ENCODE results near the gene MYLK. TPM values are rescaled to one million over a fixed set of nuclear protein-coding genes. Genes with fewer than 3 reads are reported as not detected.

The MYLK gene
- total RNA-seq, 1 experiment from 2014 or later: 23.0 TPM

GRCh38 chr3:123926396-123926795 lies 42.3 kb upstream of the MYLK start:
- peaks cover 29% of the 10 kb centered on the region for H3K36me3 Mint-ChIP-seq (ENCODE audit: insufficient read depth, unreplicated experiment)
- no peaks in the 10 kb centered on the region for H3K36me3 ChIP-seq (ENCODE audit: control insufficient read depth, insufficient read depth, low read length)
- CTCF ChIA-PET: no interaction called here

DNA sequence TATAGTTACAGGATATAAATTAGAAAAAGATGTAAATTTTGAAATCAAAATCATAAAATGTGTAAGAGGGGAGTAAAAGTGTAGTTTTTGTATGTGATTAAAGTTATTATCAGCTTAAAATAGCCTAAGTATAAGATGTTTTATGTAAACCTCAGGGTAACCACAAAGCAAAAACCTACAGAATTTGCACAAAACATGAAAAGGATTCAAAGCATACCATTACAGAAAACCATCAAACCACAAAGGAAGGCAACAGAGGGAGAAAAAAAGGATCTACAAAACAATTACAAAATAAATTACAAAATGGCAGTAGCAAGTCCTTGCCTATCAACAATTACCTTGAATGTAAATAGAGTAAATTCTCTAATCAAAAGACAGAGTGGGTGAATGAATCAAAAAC lies 36.7 kb upstream of the MYLK start:
- H3K9me3 Mint-ChIP-seq (ENCODE audit: unreplicated experiment): peaks cover 9% of the 10 kb centered on the region

More at GRCh38 chr3:123926396-123926795, 42.3 kb upstream of the MYLK start:
- Histone ChIP-seq H3K9me3 (no peaks in the 10 kb centered on the region), H3K27me3 (replicated peaks; ENCODE audit: control insufficient read depth, insufficient read depth, low read length) (no peaks in the 10 kb centered on the region), H3K4me3 (ENCODE audit: low read depth, low read length) (no peak overlapping the region), H3K4me1 (no peaks in the 10 kb centered on the region)
- no peak for DNase-seq
- H3K27ac Mint-ChIP-seq (ENCODE audit: unreplicated experiment): no peak overlapping the region
- H3K9me3 Mint-ChIP-seq (ENCODE audit: unreplicated experiment): no peaks in the 10 kb centered on the region
- intact Hi-C loops (cut with micrococcal nuclease; ENCODE audit: unreplicated experiment): no loop called here
- no TSS peak for BruUV-seq (replicated peaks)
- H3K27me3 Mint-ChIP-seq (ENCODE audit: insufficient read depth, unreplicated experiment): no peaks in the 10 kb centered on the region
- POLR2A ChIA-PET: no interaction called here
- H3K4me1 Mint-ChIP-seq (ENCODE audit: low read depth, unreplicated experiment): no peaks in the 10 kb centered on the region
- TF ChIP-seq CTCF (IDR thresholded peaks at IDR 0.05; ENCODE audit: insufficient read depth in 1 of 2, low read depth in 1 of 2, low read length in 1 of 2, severe bottlenecking in 1 of 2, unreplicated experiment in 1 of 2): no peak
- H3K4me3 Mint-ChIP-seq (ENCODE audit: unreplicated experiment): no peak overlapping the region

DNA sequence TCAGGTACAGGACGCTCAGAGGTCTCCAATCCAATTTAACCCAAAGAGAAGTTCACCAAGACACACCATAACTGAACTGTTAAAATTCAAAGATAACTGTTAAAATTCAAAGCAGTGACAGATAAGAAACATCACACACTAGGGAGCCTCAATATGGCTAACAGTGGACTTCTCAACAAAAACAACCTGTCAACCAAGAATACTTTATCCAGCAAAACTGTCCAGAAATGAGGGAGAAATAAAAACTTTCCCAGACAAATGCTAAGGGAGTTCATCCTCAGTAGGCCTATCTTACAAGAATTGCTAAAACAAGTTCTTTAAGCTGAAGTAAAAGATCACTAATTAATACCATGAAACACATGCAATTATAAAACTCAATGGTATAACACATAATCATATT lies 36.3 kb upstream of the MYLK start:
- H3K36me3 Mint-ChIP-seq (ENCODE audit: insufficient read depth, unreplicated experiment): peaks cover 28% of the 10 kb centered on the region
- CTCF ChIA-PET: no interaction called here
- H3K9me3 Mint-ChIP-seq (ENCODE audit: unreplicated experiment): peaks cover 9% of the 10 kb centered on the region
- no peak for TF ChIP-seq CTCF (IDR thresholded peaks at IDR 0.05; ENCODE audit: insufficient read depth in 1 of 2, low read depth in 1 of 2, low read length in 1 of 2, severe bottlenecking in 1 of 2, unreplicated experiment in 1 of 2)
- intact Hi-C loops (cut with micrococcal nuclease; ENCODE audit: unreplicated experiment): no loop called here
- POLR2A ChIA-PET: no interaction called here
- no peaks in the 10 kb centered on the region for H3K4me1 ChIP-seq
- peaks cover 1% of the 10 kb centered on the region; the same call in 1 of the 2 replicates for H3K36me3 ChIP-seq (ENCODE audit: control insufficient read depth, insufficient read depth, low read length)
- BruUV-seq (replicated peaks): no TSS peak
- DNase-seq: no peak
- H3K27me3 ChIP-seq (replicated peaks; ENCODE audit: control insufficient read depth, insufficient read depth, low read length): no peaks in the 10 kb centered on the region
- H3K9me3 ChIP-seq: no peaks in the 10 kb centered on the region
- no peak overlapping the region for H3K4me3 ChIP-seq (ENCODE audit: low read depth, low read length)
- no peaks in the 10 kb centered on the region for H3K27me3 Mint-ChIP-seq (ENCODE audit: insufficient read depth, unreplicated experiment)
- H3K4me1 Mint-ChIP-seq (ENCODE audit: low read depth, unreplicated experiment): no peaks in the 10 kb centered on the region
- no peak overlapping the region for H3K27ac Mint-ChIP-seq (ENCODE audit: unreplicated experiment)
- no peak overlapping the region for H3K4me3 Mint-ChIP-seq (ENCODE audit: unreplicated experiment)

More for the DNA sequence above, 36.7 kb upstream of the MYLK start:
- H3K27me3 Mint-ChIP-seq (ENCODE audit: insufficient read depth, unreplicated experiment): no peaks in the 10 kb centered on the region
- H3K27ac Mint-ChIP-seq (ENCODE audit: unreplicated experiment): no peak overlapping the region
- intact Hi-C loops (cut with micrococcal nuclease; ENCODE audit: unreplicated experiment): no loop called here
- DNase-seq: no peak
- CTCF ChIA-PET: no interaction called here
- Histone ChIP-seq H3K4me3 (ENCODE audit: low read depth, low read length) (no peak overlapping the region), H3K36me3 (ENCODE audit: control insufficient read depth, insufficient read depth, low read length) (peaks cover 1% of the 10 kb centered on the region; the same call in 1 of the 2 replicates), H3K27me3 (replicated peaks; ENCODE audit: control insufficient read depth, insufficient read depth, low read length) (no peaks in the 10 kb centered on the region), H3K4me1 (no peaks in the 10 kb centered on the region), H3K9me3 (no peaks in the 10 kb centered on the region)
- no peak overlapping the region for H3K4me3 Mint-ChIP-seq (ENCODE audit: unreplicated experiment)
- peaks cover 28% of the 10 kb centered on the region for H3K36me3 Mint-ChIP-seq (ENCODE audit: insufficient read depth, unreplicated experiment)
- POLR2A ChIA-PET: no interaction called here
- no peaks in the 10 kb centered on the region for H3K4me1 Mint-ChIP-seq (ENCODE audit: low read depth, unreplicated experiment)
- no TSS peak for BruUV-seq (replicated peaks)
- TF ChIP-seq CTCF (IDR thresholded peaks at IDR 0.05; ENCODE audit: insufficient read depth in 1 of 2, low read depth in 1 of 2, low read length in 1 of 2, severe bottlenecking in 1 of 2, unreplicated experiment in 1 of 2): no peak

Data from Caco-2 (cell line).